ENCODE data around the gene GOSR2. TPM values are rescaled to one million over a fixed set of nuclear protein-coding genes. Genes with fewer than 3 reads are reported as not detected.

The GOSR2 gene
- total and polyA plus RNA-seq, 2 of the 13 experiments (the other 11 are each of a cell fraction or from before 2014, with no cell fraction given), result 61.5 to 63.9 TPM

DNA sequence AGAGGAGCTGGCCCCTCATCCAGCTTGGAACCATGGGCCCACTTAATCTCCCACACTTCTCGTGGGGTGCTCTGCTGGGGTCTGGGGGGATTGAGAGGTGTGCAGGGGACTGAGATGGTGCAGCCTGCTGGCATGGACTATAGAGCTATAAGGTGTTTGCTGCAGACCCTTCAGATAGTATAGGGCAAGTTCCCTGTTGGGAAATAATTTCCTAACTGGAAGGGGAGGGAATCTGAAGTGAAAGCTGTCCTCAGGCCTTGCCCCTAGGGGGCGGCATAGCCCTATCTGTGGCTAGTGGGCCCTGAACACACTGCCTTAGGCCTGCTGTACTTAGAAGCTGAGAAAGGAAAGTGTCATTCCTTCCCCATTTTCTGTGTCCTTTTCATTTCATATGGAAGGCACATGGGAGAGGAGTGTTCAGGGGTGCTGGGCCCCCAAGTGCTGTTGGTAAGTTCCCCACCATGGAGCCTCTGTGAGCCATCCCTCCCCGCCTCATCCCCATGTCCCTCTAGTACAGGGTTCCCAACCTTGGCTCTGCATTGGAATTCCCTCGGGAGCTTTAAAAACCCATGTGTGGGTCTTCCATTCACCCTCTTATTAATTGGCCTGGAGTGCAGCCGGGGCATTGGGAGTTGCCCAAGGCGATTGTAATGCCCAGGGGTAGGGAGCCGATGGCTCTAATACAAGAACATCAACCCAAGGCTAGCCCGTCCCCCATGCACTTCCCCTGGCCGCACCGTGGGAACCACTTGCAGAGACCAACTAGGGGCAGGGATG lies 19.7 kb downstream of the GOSR2 start (continued):
- TF ChIP-seq, protein P1, sequence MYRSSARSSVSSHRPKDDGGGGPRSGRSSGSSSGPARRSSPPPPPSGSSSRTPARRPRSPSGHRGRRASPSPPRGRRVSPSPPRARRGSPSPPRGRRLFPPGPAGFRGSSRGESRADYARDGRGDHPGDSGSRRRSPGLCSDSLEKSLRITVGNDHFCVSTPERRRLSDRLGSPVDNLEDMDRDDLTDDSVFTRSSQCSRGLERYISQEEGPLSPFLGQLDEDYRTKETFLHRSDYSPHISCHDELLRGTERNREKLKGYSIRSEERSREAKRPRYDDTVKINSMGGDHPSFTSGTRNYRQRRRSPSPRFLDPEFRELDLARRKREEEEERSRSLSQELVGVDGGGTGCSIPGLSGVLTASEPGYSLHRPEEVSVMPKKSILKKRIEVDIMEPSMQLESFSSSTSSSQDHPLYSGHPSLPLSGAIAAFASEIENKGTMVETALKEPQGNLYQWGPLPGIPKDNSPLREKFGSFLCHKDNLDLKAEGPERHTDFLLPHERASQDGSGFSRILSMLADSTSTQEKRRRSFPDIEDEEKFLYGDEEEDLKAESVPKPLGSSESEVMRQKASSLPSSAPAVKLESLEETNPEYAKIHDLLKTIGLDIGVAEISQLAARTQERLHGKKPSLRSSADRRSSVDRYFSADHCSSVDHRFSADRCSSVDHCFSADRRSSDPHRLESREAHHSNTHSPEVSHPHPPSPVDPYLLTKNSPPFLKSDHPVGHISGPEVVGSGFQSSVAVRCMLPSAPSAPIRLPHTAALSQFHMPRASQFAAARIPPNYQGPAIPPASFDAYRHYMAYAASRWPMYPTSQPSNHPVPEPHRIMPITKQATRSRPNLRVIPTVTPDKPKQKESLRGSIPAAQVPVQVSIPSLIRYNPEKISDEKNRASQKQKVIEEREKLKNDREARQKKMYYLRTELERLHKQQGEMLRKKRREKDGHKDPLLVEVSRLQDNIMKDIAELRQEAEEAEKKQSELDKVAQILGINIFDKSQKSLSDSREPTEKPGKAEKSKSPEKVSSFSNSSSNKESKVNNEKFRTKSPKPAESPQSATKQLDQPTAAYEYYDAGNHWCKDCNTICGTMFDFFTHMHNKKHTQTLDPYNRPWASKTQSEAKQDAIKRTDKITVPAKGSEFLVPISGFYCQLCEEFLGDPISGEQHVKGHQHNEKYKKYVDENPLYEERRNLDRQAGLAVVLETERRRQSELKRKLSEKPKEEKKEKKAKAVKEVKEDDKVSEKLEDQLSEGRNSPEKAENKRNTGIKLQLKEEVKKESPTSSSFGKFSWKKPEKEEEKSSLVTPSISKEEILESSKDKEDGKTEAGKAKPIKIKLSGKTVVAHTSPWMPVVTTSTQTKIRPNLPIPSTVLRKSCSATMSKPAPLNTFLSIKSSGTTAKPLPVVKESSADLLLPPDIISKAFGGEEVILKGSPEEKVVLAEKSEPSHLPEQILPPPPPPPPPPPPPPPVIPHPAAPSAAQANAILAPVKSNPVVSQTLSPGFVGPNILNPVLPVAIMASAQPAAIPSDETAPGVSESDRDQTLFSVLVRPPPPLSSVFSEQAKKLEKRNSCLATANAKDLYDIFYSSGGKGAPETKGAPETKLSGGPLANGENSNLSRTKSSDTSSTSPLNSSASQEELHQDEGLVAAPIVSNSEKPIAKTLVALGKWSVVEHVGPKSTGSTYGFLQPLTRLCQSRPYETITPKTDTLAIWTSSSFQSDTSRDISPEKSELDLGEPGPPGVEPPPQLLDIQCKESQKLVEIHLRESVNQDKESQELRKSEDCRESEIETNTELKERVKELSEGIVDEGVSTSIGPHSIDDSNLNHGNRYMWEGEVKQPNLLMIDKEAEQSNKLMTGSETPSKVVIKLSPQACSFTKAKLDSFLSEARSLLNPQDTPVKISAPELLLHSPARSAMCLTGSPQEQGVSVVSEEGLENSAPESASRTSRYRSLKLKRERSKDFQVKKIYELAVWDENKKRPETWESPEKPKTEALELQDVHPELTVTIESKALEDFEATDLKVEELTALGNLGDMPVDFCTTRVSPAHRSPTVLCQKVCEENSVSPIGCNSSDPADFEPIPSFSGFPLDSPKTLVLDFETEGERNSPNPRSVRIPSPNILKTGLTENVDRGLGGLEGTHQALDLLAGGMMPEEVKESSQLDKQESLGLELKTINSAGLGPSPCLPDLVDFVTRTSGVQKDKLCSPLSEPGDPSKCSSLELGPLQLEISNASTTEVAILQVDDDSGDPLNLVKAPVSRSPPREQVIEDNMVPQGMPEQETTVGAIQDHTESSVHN (CRISPR knock-in tag; IDR thresholded peaks at IDR 0.05), result no peak
- 0 out of 2 replicates have a peak, but pooled peaks have one; percentile 22 for TF ChIP-seq DNMT1 (CRISPR knock-in tag; IDR thresholded peaks at IDR 0.05)
- TF ChIP-seq, protein P2, sequence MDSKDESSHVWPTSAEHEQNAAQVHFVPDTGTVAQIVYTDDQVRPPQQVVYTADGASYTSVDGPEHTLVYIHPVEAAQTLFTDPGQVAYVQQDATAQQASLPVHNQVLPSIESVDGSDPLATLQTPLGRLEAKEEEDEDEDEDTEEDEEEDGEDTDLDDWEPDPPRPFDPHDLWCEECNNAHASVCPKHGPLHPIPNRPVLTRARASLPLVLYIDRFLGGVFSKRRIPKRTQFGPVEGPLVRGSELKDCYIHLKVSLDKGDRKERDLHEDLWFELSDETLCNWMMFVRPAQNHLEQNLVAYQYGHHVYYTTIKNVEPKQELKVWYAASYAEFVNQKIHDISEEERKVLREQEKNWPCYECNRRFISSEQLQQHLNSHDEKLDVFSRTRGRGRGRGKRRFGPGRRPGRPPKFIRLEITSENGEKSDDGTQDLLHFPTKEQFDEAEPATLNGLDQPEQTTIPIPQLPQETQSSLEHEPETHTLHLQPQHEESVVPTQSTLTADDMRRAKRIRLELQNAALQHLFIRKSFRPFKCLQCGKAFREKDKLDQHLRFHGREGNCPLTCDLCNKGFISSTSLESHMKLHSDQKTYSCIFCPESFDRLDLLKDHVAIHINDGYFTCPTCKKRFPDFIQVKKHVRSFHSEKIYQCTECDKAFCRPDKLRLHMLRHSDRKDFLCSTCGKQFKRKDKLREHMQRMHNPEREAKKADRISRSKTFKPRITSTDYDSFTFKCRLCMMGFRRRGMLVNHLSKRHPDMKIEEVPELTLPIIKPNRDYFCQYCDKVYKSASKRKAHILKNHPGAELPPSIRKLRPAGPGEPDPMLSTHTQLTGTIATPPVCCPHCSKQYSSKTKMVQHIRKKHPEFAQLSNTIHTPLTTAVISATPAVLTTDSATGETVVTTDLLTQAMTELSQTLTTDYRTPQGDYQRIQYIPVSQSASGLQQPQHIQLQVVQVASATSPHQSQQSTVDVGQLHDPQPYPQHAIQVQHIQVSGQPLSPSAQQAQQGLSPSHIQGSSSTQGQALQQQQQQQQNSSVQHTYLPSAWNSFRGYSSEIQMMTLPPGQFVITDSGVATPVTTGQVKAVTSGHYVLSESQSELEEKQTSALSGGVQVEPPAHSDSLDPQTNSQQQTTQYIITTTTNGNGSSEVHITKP (CRISPR knock-in tag; IDR thresholded peaks at IDR 0.05; ENCODE audit: low read depth), result no peak; the same call in 1 of the 2 replicates
- TF ChIP-seq, protein P3, sequence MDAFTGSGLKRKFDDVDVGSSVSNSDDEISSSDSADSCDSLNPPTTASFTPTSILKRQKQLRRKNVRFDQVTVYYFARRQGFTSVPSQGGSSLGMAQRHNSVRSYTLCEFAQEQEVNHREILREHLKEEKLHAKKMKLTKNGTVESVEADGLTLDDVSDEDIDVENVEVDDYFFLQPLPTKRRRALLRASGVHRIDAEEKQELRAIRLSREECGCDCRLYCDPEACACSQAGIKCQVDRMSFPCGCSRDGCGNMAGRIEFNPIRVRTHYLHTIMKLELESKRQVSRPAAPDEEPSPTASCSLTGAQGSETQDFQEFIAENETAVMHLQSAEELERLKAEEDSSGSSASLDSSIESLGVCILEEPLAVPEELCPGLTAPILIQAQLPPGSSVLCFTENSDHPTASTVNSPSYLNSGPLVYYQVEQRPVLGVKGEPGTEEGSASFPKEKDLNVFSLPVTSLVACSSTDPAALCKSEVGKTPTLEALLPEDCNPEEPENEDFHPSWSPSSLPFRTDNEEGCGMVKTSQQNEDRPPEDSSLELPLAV (CRISPR knock-in tag; conservative IDR thresholded peaks at IDR 0.05; ENCODE audit: low read depth), result no peak
- 0 out of 2 replicates have a peak, but pooled peaks have one; percentile 31 for TF ChIP-seq ZSCAN31 (CRISPR knock-in tag; IDR thresholded peaks at IDR 0.05; ENCODE audit: low read depth)
- TF ChIP-seq, protein P4, sequence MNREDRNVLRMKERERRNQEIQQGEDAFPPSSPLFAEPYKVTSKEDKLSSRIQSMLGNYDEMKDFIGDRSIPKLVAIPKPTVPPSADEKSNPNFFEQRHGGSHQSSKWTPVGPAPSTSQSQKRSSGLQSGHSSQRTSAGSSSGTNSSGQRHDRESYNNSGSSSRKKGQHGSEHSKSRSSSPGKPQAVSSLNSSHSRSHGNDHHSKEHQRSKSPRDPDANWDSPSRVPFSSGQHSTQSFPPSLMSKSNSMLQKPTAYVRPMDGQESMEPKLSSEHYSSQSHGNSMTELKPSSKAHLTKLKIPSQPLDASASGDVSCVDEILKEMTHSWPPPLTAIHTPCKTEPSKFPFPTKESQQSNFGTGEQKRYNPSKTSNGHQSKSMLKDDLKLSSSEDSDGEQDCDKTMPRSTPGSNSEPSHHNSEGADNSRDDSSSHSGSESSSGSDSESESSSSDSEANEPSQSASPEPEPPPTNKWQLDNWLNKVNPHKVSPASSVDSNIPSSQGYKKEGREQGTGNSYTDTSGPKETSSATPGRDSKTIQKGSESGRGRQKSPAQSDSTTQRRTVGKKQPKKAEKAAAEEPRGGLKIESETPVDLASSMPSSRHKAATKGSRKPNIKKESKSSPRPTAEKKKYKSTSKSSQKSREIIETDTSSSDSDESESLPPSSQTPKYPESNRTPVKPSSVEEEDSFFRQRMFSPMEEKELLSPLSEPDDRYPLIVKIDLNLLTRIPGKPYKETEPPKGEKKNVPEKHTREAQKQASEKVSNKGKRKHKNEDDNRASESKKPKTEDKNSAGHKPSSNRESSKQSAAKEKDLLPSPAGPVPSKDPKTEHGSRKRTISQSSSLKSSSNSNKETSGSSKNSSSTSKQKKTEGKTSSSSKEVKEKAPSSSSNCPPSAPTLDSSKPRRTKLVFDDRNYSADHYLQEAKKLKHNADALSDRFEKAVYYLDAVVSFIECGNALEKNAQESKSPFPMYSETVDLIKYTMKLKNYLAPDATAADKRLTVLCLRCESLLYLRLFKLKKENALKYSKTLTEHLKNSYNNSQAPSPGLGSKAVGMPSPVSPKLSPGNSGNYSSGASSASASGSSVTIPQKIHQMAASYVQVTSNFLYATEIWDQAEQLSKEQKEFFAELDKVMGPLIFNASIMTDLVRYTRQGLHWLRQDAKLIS (CRISPR knock-in tag; IDR thresholded peaks at IDR 0.05), result no peak; the same call in 1 of the 2 replicates

Data from HepG2 (cell line).